HL-60/S4 treated with retinoic acid at 250 ng/mL for 4 days and 3 days (cell line): ENCODE measurements around the gene FIP1L1.

Source experiments
- in situ Hi-C: fragments of 300-500 bp; cut with MboI; formaldehyde crosslinking; loops from 2 replicates; pipeline ENCODE4 v1.7.0; 2022; ENCODE audit warnings: low sequenced_read_pairs

FIP1L1 gene

DNA sequence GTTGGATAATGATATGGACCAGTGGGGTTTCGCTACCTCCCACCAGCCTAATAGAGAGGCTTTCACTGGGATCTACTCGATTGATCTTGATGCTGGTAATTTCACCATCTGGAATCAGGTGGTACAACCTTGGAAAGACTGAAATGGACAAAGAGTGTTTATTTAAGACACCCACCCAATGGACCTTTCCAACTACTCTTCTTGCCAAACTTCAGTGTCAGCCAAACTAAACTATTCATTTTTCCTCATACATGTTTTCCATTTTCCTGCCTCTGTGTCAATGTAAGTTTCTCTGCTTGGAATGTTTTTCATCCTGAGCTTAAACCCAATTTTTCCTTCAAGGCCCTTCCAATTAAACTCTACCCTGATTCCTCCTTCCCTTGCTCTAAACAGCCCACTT is 121.3 kb downstream of the FIP1L1 start:
- in situ Hi-C loops: no loop called here

GRCh38 chr4:53499791-53500190 is 122.3 kb downstream of the FIP1L1 start:
- in situ Hi-C loops: no loop called here

- in situ Hi-C loops: no loop called here
These were observed 123.1 kb downstream of the FIP1L1 start for GRCh38 chr4:53500546-53500945.

DNA sequence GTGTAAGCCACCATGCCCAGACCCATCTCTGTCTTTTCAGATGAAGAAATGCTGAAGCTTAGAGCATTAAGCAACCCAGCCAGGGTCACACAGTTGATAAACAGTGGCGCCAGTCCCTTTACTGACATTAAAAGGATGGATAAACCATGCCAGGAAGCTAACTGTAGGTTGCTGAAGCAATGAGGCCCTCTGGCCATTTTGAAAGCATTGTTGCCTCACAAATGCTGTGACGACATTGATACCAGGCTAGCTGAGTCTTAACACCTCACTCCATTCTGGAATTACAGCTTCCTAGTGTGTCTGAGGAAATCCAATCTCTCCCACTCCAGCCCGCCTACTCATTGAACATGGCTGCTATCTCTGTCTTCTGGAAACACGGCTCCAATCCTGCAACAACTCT is 124.1 kb downstream of the FIP1L1 start:
- in situ Hi-C loops: no loop called here

DNA sequence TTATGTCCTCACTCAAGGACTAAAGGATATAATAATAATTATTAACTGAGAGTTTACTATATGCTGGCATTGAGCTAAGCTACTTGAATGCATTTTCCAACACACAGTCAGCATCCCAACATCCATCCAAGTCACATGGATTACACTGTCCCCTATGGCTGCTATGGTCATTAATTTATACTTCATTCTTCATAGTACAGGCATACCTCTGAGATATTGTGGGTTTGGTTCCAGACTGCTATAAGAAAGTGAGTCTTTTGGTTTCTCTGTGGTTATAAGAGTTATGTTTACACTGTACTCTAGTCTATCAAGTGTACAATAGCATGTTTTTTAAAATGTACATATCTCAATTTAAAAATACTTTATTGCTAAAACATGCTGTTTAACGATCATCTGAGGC is 124.7 kb downstream of the FIP1L1 start:
- in situ Hi-C loops: no loop called here

DNA sequence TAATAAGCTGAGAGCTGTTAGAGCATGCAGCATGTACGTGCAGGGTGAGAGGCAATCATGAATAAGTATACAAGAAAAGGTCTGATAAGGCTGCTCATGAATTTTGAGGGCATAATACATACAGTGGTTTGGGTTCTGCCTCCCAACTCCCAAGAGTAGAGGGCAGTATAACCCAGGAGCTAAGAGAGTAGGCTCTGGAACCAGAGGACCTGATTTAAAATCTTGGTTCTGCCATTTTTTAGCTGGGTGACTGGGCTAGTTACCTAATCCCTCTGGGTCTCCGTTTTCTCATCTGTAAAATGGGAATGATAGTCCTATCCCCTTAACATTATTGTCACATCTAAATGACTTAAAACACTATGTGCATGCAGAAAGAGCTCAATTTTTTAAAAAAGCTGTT is 128.5 kb downstream of the FIP1L1 start:
- in situ Hi-C loops: no loop called here

GRCh38 chr4:53507058-53507457 is 129.6 kb downstream of the FIP1L1 start:
- in situ Hi-C loops: no loop called here

- in situ Hi-C loops: no loop called here
These were observed 130.3 kb downstream of the FIP1L1 start for GRCh38 chr4:53507671-53508286.

DNA sequence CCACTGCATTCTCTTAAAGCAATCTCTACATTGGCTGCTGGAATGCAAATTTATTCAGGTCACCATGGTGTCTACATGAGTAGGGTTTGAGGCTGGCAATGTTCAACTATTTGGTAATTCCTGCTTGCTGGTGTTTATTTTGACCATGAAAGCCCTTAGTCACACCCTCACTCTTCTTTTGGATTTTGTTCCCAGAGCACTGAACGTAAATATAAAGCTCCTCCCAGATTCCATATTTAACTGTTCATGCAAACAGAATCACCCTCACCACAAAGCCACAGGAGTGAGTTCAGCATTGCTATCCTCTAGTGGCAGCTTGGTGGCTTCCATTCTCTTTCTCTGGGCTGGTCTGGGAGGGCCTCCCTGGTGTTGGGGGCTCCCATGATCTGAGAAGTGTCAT is 131.0 kb downstream of the FIP1L1 start:
- in situ Hi-C loops: no loop called here

GRCh38 chr4:53510321-53510720 is 132.9 kb downstream of the FIP1L1 start:
- in situ Hi-C loops: no loop called here
